MM.1S (cell line): ENCODE results near the gene COL25A1.

ENCODE experiments used
- EZH2 ChIP-seq: fragments of 300-600 bp; sonication (generic); optimal IDR thresholded peaks from 2 replicates; pipeline ENCODE3; 2017; ENCODE audit warnings: low read depth, mild to moderate bottlenecking, antibody characterized with exemption, low read length, mixed read lengths
- EZH2phosphoT487 ChIP-seq: fragments of 300-600 bp; sonication (generic); IDR thresholded peaks from 2 replicates; pipeline ENCODE4 v1.6.1; 2018; ENCODE audit warnings: antibody characterized with exemption, low read length
- TF ChIP-seq, protein P1 (sequence below): fragments of 300-600 bp; sonication (generic); IDR thresholded peaks from 2 replicates; pipeline ENCODE4 v1.5.1; 2016; ENCODE audit warnings: antibody characterized with exemption, low read length, mixed read lengths

DNA sequence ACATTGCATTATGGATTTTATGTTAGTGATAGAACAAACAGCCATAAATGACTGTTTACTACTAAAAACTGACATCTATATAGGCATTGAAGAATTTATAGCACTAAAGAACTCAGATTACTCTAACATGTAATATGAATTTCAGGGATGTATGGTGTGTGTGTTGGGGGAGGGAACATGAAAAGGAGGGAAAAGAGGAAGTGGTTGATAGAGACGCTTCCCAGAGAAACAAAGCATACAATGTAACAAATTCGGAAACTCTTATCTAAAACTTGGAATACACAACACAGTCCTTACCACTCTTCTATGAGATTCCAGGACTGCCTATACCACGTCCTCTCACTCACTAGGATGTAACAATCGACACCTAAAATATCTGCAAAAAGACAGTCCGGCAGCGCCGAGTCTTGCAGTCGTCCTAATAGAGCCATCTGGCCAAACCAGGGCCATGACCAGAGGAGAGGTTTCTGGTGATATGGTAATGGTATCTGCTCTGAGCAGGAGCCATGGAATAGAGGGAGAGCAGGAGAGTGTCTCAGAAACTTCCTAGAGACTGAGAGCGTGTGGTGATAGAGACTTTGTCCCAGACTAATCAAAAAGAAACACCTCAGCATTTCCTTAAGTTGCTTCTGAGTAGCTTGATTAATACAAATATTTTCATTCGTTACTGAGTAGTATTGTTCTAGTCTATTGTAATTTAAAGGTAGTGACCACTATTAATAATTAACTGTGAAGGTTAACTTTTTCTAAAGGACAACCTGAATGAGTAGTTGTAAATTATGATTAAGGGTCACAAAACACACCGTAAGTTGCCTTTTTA is 287.7 kb downstream of the COL25A1 start:
- TF ChIP-seq, protein P1, sequence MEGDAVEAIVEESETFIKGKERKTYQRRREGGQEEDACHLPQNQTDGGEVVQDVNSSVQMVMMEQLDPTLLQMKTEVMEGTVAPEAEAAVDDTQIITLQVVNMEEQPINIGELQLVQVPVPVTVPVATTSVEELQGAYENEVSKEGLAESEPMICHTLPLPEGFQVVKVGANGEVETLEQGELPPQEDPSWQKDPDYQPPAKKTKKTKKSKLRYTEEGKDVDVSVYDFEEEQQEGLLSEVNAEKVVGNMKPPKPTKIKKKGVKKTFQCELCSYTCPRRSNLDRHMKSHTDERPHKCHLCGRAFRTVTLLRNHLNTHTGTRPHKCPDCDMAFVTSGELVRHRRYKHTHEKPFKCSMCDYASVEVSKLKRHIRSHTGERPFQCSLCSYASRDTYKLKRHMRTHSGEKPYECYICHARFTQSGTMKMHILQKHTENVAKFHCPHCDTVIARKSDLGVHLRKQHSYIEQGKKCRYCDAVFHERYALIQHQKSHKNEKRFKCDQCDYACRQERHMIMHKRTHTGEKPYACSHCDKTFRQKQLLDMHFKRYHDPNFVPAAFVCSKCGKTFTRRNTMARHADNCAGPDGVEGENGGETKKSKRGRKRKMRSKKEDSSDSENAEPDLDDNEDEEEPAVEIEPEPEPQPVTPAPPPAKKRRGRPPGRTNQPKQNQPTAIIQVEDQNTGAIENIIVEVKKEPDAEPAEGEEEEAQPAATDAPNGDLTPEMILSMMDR = no peak
- TF ChIP-seq EZH2 (no peak), EZH2phosphoT487 (no peak)
